NT2/D1 (cell line): Measurements from ENCODE around the gene POLR3C.
A peak's percentile ranks its signal among the peaks of the same experiment; 100 is the strongest.

Experiments
- DNase-seq: peaks from one replicate; pipeline ENCODE4 v3.0.0-alpha.2; 2011; ENCODE audit warnings: low read depth, low spot score
- H3K27me3 ChIP-seq: 2 replicates; pipeline ENCODE4 v1.6.0; 2011; ENCODE audit warnings: mild to moderate bottlenecking; ENCODE audit not compliant: insufficient read length, insufficient read depth
- H3K36me3 ChIP-seq: 2 replicates; pipeline ENCODE4 v1.6.1; 2011; ENCODE audit warnings: mild to moderate bottlenecking, low read length, mixed read lengths; ENCODE audit not compliant: insufficient read depth, insufficient read length
- H3K4me1 ChIP-seq: 2 replicates; pipeline ENCODE4 v1.5.1; 2011; ENCODE audit not compliant: insufficient read depth, insufficient read length
- H3K4me3 ChIP-seq: 2 replicates; pipeline ENCODE4 v1.5.1; 2011; ENCODE audit warnings: low read depth; ENCODE audit not compliant: insufficient read length
- H3K9ac ChIP-seq: 2 replicates; pipeline ENCODE4 v1.6.0; 2011; ENCODE audit warnings: low read depth; ENCODE audit not compliant: insufficient read length
- H3K9me3 ChIP-seq: 2 replicates; pipeline ENCODE4 v1.5.1; 2011; ENCODE audit warnings: mild to moderate bottlenecking, low read length; ENCODE audit not compliant: insufficient read depth
- SUZ12 ChIP-seq: IDR thresholded peaks from 2 replicates; pipeline ENCODE4 v1.6.1; 2011; ENCODE audit not compliant: insufficient read length, insufficient read depth; ENCODE audit errors: extremely low read depth
- YY1 ChIP-seq: IDR thresholded peaks from 2 replicates; pipeline ENCODE4 v1.6.1; 2011; ENCODE audit not compliant: insufficient read length, insufficient read depth
- ZNF274 ChIP-seq: IDR thresholded peaks from 2 replicates; pipeline ENCODE4 v1.6.1; 2011; ENCODE audit warnings: mild to moderate bottlenecking, low read depth, low read length

POLR3C gene

GRCh38 chr1:145845514-145846161 lies 21.6 kb downstream of the POLR3C start, which contains the start of gene NUDT17:
TSS of gene NUDT17 (plus strand) at chr1:145845630. CDS start at chr1:145845641, 11 bp downstream.
- DNase-seq: peak; percentile 82
- TF ChIP-seq ZNF274 (no peak), YY1 (peak; percentile 39)
- no peaks in the 10 kb centered on the region for H3K4me1 ChIP-seq
- H3K9ac ChIP-seq: peak within 1 kb of the TSS; percentile 84
- H3K9me3 ChIP-seq: no peaks in the 10 kb centered on the region
- peak within 1 kb of the TSS; percentile 58 for H3K4me3 ChIP-seq
- no peaks in the 10 kb centered on the region for H3K27me3 ChIP-seq
- peaks cover 68% of the 10 kb centered on the region for H3K36me3 ChIP-seq

GRCh38 chr1:145846201-145846612 lies 22.2 kb downstream of the POLR3C start:
- Histone ChIP-seq H3K4me1 (no peaks in the 10 kb centered on the region), H3K27me3 (no peaks in the 10 kb centered on the region), H3K9me3 (no peaks in the 10 kb centered on the region), H3K36me3 (peaks cover 68% of the 10 kb centered on the region), H3K9ac (peak overlapping the region; percentile 84), H3K4me3 (peak overlapping the region; percentile 58)
- TF ChIP-seq SUZ12 (no peak), ZNF274 (no peak), YY1 (no peak)
- DNase-seq: peak; percentile 32

- Histone ChIP-seq H3K4me3 (no peak overlapping the region), H3K36me3 (peaks cover 66% of the 10 kb centered on the region), H3K9ac (no peak overlapping the region), H3K27me3 (no peaks in the 10 kb centered on the region), H3K9me3 (no peaks in the 10 kb centered on the region), H3K4me1 (no peaks in the 10 kb centered on the region)
- TF ChIP-seq ZNF274 (no peak), YY1 (no peak), SUZ12 (no peak)
- DNase-seq: no peak
These were observed 23.8 kb downstream of the POLR3C start for GRCh38 chr1:145847827-145848226.

GRCh38 chr1:145849356-145850160 lies 25.6 kb downstream of the POLR3C start:
- H3K4me1 ChIP-seq: no peaks in the 10 kb centered on the region
- DNase-seq: peak; percentile 32
- TF ChIP-seq SUZ12 (no peak), YY1 (no peak)
- no peaks in the 10 kb centered on the region for H3K27me3 ChIP-seq
- no peak overlapping the region for H3K4me3 ChIP-seq
- no peaks in the 10 kb centered on the region for H3K9me3 ChIP-seq
- no peak overlapping the region for H3K9ac ChIP-seq
- H3K36me3 ChIP-seq: peaks cover 72% of the 10 kb centered on the region

- Histone ChIP-seq H3K27me3 (no peaks in the 10 kb centered on the region), H3K4me3 (no peak overlapping the region), H3K9me3 (peaks cover 10% of the 10 kb centered on the region; the same call in 1 of the 2 replicates), H3K4me1 (peaks cover 17% of the 10 kb centered on the region), H3K36me3 (peaks cover 68% of the 10 kb centered on the region), H3K9ac (no peak overlapping the region)
- DNase-seq: no peak
- no peak for TF ChIP-seq SUZ12
- TF ChIP-seq ZNF274: no peak
- no peak for TF ChIP-seq YY1
These were observed 31.5 kb downstream of the POLR3C start for GRCh38 chr1:145855426-145855948.

GRCh38 chr1:145857170-145857569 lies 33.2 kb downstream of the POLR3C start:
- Histone ChIP-seq H3K27me3 (no peaks in the 10 kb centered on the region), H3K36me3 (peaks cover 52% of the 10 kb centered on the region), H3K9ac (no peak overlapping the region), H3K4me3 (no peak overlapping the region), H3K4me1 (peaks cover 17% of the 10 kb centered on the region), H3K9me3 (peaks cover 10% of the 10 kb centered on the region; the same call in 1 of the 2 replicates)
- no peak for DNase-seq
- TF ChIP-seq YY1 (no peak), ZNF274 (no peak), SUZ12 (no peak)
